Measurements from ENCODE around the gene ANKS1B.

DNA sequence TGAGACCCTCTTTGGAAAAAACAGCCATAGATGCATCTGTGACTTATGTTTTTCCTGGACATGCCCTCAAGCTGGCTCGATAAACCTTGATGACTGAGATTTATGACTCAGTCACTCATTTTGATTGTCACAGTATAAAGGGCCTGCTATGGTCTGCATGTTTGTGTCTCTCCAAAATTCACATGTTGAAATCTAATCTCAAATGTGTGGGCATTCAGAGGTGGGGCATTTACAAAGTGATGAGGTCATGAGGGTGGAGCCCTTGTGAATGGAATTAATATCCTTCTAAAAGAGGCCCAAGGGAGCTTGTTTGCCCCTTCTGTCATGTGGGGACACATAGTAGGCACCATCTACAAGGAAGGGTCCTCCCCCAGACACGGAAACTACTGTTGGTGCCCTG, 966.8 kb downstream of the ANKS1B start:
- TF ChIP-seq POLR2AphosphoS5 (IDR thresholded peaks at IDR 0.05; ENCODE audit: low read depth, low read length) (no peak), TCF7L2 (IDR thresholded peaks at IDR 0.05; ENCODE audit: low read depth, low read length) (no peak), SIN3A (IDR thresholded peaks at IDR 0.05; ENCODE audit: borderline replicate concordance, insufficient read depth, low read depth, low read length) (no peak)
- TF ChIP-seq, protein P1, sequence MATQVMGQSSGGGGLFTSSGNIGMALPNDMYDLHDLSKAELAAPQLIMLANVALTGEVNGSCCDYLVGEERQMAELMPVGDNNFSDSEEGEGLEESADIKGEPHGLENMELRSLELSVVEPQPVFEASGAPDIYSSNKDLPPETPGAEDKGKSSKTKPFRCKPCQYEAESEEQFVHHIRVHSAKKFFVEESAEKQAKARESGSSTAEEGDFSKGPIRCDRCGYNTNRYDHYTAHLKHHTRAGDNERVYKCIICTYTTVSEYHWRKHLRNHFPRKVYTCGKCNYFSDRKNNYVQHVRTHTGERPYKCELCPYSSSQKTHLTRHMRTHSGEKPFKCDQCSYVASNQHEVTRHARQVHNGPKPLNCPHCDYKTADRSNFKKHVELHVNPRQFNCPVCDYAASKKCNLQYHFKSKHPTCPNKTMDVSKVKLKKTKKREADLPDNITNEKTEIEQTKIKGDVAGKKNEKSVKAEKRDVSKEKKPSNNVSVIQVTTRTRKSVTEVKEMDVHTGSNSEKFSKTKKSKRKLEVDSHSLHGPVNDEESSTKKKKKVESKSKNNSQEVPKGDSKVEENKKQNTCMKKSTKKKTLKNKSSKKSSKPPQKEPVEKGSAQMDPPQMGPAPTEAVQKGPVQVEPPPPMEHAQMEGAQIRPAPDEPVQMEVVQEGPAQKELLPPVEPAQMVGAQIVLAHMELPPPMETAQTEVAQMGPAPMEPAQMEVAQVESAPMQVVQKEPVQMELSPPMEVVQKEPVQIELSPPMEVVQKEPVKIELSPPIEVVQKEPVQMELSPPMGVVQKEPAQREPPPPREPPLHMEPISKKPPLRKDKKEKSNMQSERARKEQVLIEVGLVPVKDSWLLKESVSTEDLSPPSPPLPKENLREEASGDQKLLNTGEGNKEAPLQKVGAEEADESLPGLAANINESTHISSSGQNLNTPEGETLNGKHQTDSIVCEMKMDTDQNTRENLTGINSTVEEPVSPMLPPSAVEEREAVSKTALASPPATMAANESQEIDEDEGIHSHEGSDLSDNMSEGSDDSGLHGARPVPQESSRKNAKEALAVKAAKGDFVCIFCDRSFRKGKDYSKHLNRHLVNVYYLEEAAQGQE (IDR thresholded peaks at IDR 0.05; ENCODE audit: insufficient read depth in 1 of 2, low read depth in 2 of 2, low read length in 1 of 2) = no peak
- TF ChIP-seq, protein P2, sequence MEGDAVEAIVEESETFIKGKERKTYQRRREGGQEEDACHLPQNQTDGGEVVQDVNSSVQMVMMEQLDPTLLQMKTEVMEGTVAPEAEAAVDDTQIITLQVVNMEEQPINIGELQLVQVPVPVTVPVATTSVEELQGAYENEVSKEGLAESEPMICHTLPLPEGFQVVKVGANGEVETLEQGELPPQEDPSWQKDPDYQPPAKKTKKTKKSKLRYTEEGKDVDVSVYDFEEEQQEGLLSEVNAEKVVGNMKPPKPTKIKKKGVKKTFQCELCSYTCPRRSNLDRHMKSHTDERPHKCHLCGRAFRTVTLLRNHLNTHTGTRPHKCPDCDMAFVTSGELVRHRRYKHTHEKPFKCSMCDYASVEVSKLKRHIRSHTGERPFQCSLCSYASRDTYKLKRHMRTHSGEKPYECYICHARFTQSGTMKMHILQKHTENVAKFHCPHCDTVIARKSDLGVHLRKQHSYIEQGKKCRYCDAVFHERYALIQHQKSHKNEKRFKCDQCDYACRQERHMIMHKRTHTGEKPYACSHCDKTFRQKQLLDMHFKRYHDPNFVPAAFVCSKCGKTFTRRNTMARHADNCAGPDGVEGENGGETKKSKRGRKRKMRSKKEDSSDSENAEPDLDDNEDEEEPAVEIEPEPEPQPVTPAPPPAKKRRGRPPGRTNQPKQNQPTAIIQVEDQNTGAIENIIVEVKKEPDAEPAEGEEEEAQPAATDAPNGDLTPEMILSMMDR (IDR thresholded peaks at IDR 0.05) = no peak
